PC-9 (cell line): Measurements from ENCODE around the gene ERH.

ENCODE experiments used
- CTCF ChIP-seq: fragments of 200-600 bp; sonication (generic); conservative IDR thresholded peaks from 2 replicates; pipeline ENCODE4 v1.6.1; 2017; ENCODE audit warnings: mixed run types, antibody characterized with exemption, mild to moderate bottlenecking, moderate library complexity
- EZH2 ChIP-seq: fragments of 200-600 bp; sonication (generic); IDR thresholded peaks from 2 replicates; pipeline ENCODE4 v1.8.0; 2017; ENCODE audit warnings: antibody characterized with exemption, low read depth

GRCh38 chr14:69363055-69363454, 35.0 kb downstream of the ERH start:
- TF ChIP-seq CTCF = no peak
- no peak for TF ChIP-seq EZH2
